ENCODE measurements around the gene ZNF385B. TPM values are rescaled to one million over a fixed set of nuclear protein-coding genes. Genes with fewer than 3 reads are reported as not detected.
"Not testable (repeated sequence)": the region's sequence is repeated elsewhere in the genome, so short reads cannot be mapped to it uniquely, and the experiment has no call there.

Gene ZNF385B
- polyA plus RNA-seq, 1 experiment, result not detected

GRCh38 chr2:179636995-179637394 is 224.4 kb downstream of the ZNF385B start:
- no peaks in the 10 kb centered on the region for H3K27me3 ChIP-seq (ENCODE audit: control insufficient read depth, insufficient read depth, low read length)
- ChIA-PET POLR2A (no interaction called here), CTCF (interaction anchor here (0.6 to 0.7 kb wide), 2 partner anchors 95 to 454 kb away, joined by 4 to 8 read pairs; no protein-coding TSS in a partner anchor)
- no peak for DNase-seq (ENCODE audit: low read depth, low spot score)
- no peak for TF ChIP-seq CTCF (IDR thresholded peaks at IDR 0.05; ENCODE audit: low read depth, low read length)
- no peak overlapping the region for H3K27ac ChIP-seq (ENCODE audit: low read depth, low read length)
- no peaks in the 10 kb centered on the region for H3K9me3 ChIP-seq (ENCODE audit: control insufficient read depth, insufficient read depth, low read length)
- H3K4me3 ChIP-seq (ENCODE audit: low read depth, low read length), result no peak overlapping the region

- POLR2A ChIA-PET, result no interaction called here
These were observed 225.1 kb downstream of the ZNF385B start for GRCh38 chr2:179636100-179636980.

DNA sequence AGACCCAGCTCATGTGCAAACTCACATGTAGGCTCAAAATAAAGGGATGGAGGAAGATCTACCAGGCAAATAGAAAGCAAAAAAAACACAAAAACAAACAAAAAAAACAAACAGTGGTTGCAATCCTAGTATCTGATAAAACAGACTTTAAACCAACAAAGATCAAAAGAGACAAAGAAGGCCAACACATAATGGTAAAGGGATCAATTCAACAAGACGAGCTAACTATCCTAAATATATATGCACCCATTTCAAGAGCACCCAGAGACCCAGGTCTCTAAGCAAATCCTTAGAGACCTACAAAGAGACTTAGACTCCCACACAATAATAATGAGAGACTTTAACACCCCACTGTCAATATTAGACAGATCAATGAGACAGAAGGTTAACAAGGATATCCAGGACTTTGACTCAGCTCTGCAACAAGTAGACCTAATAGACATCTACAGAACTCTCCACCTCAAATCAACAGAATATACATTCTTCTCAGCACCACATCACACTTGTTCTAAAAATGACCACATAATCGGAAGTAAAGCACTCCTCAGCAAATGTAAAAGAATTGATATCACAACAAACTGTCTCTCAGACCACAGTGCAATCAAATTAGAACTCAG is 229.5 kb downstream of the ZNF385B start:
- POLR2A ChIA-PET; H3K9me3 ChIP-seq (ENCODE audit: control insufficient read depth, insufficient read depth, low read length); H3K4me3 ChIP-seq (ENCODE audit: low read depth, low read length); CTCF ChIA-PET; DNase-seq (ENCODE audit: low read depth, low spot score); H3K27me3 ChIP-seq (ENCODE audit: control insufficient read depth, insufficient read depth, low read length); H3K27ac ChIP-seq (ENCODE audit: low read depth, low read length): not testable (repeated sequence)

More at GRCh38 chr2:179636100-179636980, 225.1 kb downstream of the ZNF385B start:
- no peak overlapping the region for H3K27ac ChIP-seq (ENCODE audit: low read depth, low read length)
- H3K4me3 ChIP-seq (ENCODE audit: low read depth, low read length), result no peak overlapping the region
- H3K9me3 ChIP-seq (ENCODE audit: control insufficient read depth, insufficient read depth, low read length), result no peaks in the 10 kb centered on the region
- no peak for TF ChIP-seq CTCF (IDR thresholded peaks at IDR 0.05; ENCODE audit: low read depth, low read length)
- CTCF ChIA-PET, result interaction anchor here (0.6 to 0.7 kb wide), 2 partner anchors 96 to 453 kb away, joined by 4 to 8 read pairs; no protein-coding TSS in a partner anchor
- no peaks in the 10 kb centered on the region for H3K27me3 ChIP-seq (ENCODE audit: control insufficient read depth, insufficient read depth, low read length)
- DNase-seq (ENCODE audit: low read depth, low spot score), result no peak

GRCh38 chr2:179629776-179630175 is 231.6 kb downstream of the ZNF385B start:
- H3K27ac ChIP-seq (ENCODE audit: low read depth, low read length); DNase-seq (ENCODE audit: low read depth, low spot score); POLR2A ChIA-PET; H3K27me3 ChIP-seq (ENCODE audit: control insufficient read depth, insufficient read depth, low read length); CTCF ChIA-PET; H3K4me3 ChIP-seq (ENCODE audit: low read depth, low read length); H3K9me3 ChIP-seq (ENCODE audit: control insufficient read depth, insufficient read depth, low read length): not testable (repeated sequence)

- Histone ChIP-seq H3K27ac (ENCODE audit: low read depth, low read length) (no peak overlapping the region), H3K9me3 (ENCODE audit: control insufficient read depth, insufficient read depth, low read length) (no peaks in the 10 kb centered on the region), H3K4me3 (ENCODE audit: low read depth, low read length) (no peak overlapping the region), H3K27me3 (ENCODE audit: control insufficient read depth, insufficient read depth, low read length) (no peaks in the 10 kb centered on the region)
- TF ChIP-seq CTCF (IDR thresholded peaks at IDR 0.05; ENCODE audit: low read depth, low read length), result no peak
- POLR2A ChIA-PET, result no interaction called here
- CTCF ChIA-PET, result no interaction called here
- no peak for DNase-seq (ENCODE audit: low read depth, low spot score)
These were observed 235.2 kb downstream of the ZNF385B start for GRCh38 chr2:179626261-179626660.
